Measurements from ENCODE around the gene PHRF1. TPM values are rescaled to one million over a fixed set of nuclear protein-coding genes. Genes with fewer than 3 reads are reported as not detected.

The PHRF1 gene
- polyA plus RNA-seq, 1 donor from 2014 or later, result 8.5 TPM

DNA sequence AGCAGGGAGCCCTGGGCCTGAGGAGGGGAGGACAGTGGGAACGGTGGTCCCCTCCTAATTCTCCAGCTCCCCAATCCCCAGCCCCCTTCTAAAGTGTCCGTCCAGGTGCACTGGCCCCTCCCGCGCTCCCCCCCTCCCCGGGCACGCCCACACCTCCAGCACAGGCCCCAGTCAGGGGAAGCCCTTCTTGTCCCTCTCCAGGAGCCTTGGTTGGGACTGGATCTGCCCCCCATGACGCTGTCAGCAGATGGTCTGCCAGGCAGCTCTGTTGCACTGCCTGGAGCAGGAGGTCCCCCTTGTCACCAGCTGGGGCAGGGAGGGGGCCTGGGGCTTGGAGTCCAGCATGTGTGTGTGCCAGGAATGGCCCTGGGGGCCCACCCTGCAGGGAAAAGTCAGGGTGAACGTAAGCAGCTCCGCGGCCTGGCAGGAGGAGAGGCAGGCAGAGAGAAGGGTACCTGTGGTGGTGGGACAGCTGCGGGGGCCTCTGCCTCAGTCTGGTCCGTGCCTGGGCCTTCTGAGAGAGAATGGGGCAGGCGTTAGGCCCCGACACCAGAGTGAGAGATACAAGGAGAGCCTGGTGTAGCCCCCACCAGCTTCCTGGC is 37.9 kb downstream of the PHRF1 start:
- Histone ChIP-seq H2AFZ (ENCODE audit: low read depth, low read length) (no peak overlapping the region), H4K20me1 (ENCODE audit: insufficient read depth) (no peaks in the 10 kb centered on the region), H3K27me3 (ENCODE audit: insufficient read depth, low read depth, low read length) (no peaks in the 10 kb centered on the region), H3K4me3 (ENCODE audit: low read length) (no peak overlapping the region), H3K36me3 (ENCODE audit: insufficient read depth, low read length) (no peaks in the 10 kb centered on the region), H3F3A (ENCODE audit: insufficient read depth, low read length, poor library complexity, severe bottlenecking) (no peaks in the 10 kb centered on the region), H3K79me2 (replicated peaks; ENCODE audit: insufficient read depth, low read length) (no peaks in the 10 kb centered on the region), H3K9me2 (ENCODE audit: insufficient read depth, low read length) (no peaks in the 10 kb centered on the region), H3K27ac (ENCODE audit: low read length) (no peak overlapping the region), H3K4me2 (ENCODE audit: low read length) (no peak overlapping the region), H3K9ac (ENCODE audit: low read length) (no peak overlapping the region), H3K9me3 (ENCODE audit: low read length) (no peaks in the 10 kb centered on the region)
- TF ChIP-seq CTCF (IDR thresholded peaks at IDR 0.05; ENCODE audit: poor library complexity, severe bottlenecking) (no peak), POLR2AphosphoS5 (IDR thresholded peaks at IDR 0.05) (no peak), EZH2 (IDR thresholded peaks at IDR 0.05; ENCODE audit: borderline replicate concordance, insufficient read depth, low read length, poor library complexity, severe bottlenecking) (no peak), TAF1 (IDR thresholded peaks at IDR 0.05; ENCODE audit: low read depth) (no peak), RAD21 (conservative IDR thresholded peaks at IDR 0.05) (no peak), SMC3 (conservative IDR thresholded peaks at IDR 0.05; ENCODE audit: poor library complexity) (no peak), EP300 (conservative IDR thresholded peaks at IDR 0.05; ENCODE audit: poor library complexity, severe bottlenecking) (no peak), MXI1 (conservative IDR thresholded peaks at IDR 0.05; ENCODE audit: poor library complexity, severe bottlenecking) (no peak)
- TF ChIP-seq, protein P1, sequence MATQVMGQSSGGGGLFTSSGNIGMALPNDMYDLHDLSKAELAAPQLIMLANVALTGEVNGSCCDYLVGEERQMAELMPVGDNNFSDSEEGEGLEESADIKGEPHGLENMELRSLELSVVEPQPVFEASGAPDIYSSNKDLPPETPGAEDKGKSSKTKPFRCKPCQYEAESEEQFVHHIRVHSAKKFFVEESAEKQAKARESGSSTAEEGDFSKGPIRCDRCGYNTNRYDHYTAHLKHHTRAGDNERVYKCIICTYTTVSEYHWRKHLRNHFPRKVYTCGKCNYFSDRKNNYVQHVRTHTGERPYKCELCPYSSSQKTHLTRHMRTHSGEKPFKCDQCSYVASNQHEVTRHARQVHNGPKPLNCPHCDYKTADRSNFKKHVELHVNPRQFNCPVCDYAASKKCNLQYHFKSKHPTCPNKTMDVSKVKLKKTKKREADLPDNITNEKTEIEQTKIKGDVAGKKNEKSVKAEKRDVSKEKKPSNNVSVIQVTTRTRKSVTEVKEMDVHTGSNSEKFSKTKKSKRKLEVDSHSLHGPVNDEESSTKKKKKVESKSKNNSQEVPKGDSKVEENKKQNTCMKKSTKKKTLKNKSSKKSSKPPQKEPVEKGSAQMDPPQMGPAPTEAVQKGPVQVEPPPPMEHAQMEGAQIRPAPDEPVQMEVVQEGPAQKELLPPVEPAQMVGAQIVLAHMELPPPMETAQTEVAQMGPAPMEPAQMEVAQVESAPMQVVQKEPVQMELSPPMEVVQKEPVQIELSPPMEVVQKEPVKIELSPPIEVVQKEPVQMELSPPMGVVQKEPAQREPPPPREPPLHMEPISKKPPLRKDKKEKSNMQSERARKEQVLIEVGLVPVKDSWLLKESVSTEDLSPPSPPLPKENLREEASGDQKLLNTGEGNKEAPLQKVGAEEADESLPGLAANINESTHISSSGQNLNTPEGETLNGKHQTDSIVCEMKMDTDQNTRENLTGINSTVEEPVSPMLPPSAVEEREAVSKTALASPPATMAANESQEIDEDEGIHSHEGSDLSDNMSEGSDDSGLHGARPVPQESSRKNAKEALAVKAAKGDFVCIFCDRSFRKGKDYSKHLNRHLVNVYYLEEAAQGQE (IDR thresholded peaks at IDR 0.05; ENCODE audit: borderline replicate concordance), result no peak

GRCh38 chr11:614623-615503 is 38.6 kb downstream of the PHRF1 start:
- peak overlapping the region; percentile 54 for H3K4me3 ChIP-seq (ENCODE audit: low read length)
- no peak overlapping the region for H2AFZ ChIP-seq (ENCODE audit: low read depth, low read length)
- no peak overlapping the region for H3K27ac ChIP-seq (ENCODE audit: low read length)
- no peaks in the 10 kb centered on the region for H3K36me3 ChIP-seq (ENCODE audit: insufficient read depth, low read length)
- H3K79me2 ChIP-seq (replicated peaks; ENCODE audit: insufficient read depth, low read length), result no peaks in the 10 kb centered on the region
- TF ChIP-seq EZH2 (IDR thresholded peaks at IDR 0.05; ENCODE audit: borderline replicate concordance, insufficient read depth, low read length, poor library complexity, severe bottlenecking) (no peak), MXI1 (conservative IDR thresholded peaks at IDR 0.05; ENCODE audit: poor library complexity, severe bottlenecking) (no peak), RAD21 (conservative IDR thresholded peaks at IDR 0.05) (no peak), EP300 (conservative IDR thresholded peaks at IDR 0.05; ENCODE audit: poor library complexity, severe bottlenecking) (no peak)
- TF ChIP-seq, protein P1 (IDR thresholded peaks at IDR 0.05; ENCODE audit: borderline replicate concordance), result no peak
- no peaks in the 10 kb centered on the region for H3K9me3 ChIP-seq (ENCODE audit: low read length)
- no peaks in the 10 kb centered on the region for H3K9me2 ChIP-seq (ENCODE audit: insufficient read depth, low read length)
- no peak overlapping the region for H3K9ac ChIP-seq (ENCODE audit: low read length)
- H3F3A ChIP-seq (ENCODE audit: insufficient read depth, low read length, poor library complexity, severe bottlenecking), result no peaks in the 10 kb centered on the region
- no peak overlapping the region for H3K4me2 ChIP-seq (ENCODE audit: low read length)
- H3K27me3 ChIP-seq (ENCODE audit: insufficient read depth, low read depth, low read length), result no peaks in the 10 kb centered on the region
- H4K20me1 ChIP-seq (ENCODE audit: insufficient read depth), result no peaks in the 10 kb centered on the region
